ENCODE data around the gene HPCAL1.

DNA sequence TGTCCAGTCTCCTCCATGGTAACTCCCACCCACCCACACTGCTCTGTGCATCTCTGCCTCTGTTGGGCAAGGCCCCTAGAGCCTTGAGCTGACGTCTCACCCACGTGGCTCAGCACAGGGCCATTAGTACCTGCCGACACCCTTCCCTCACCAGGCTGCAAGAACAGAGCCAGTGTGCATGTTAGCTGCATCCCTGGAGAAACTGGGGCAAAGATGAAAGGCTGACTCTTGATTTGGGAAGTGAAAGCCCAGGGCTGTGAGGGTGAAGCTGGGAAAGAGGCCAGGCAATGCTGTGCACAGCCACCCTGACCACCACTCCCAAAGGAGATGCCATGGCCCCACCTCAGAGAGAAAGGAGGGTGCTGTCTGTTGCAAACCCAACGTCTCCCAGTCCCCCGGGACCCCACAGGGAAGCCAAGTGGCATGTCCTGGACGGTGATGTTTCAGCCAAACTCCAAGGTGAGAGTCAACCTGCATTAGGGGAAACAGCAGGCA, 20.0 kb upstream of the HPCAL1 start:
- TF ChIP-seq EZH2 (IDR thresholded peaks at IDR 0.05; ENCODE audit: insufficient read depth, poor library complexity, severe bottlenecking), result no peak
- TF ChIP-seq EZH2phosphoT487 (IDR thresholded peaks at IDR 0.05; ENCODE audit: insufficient read depth, low read depth), result no peak
